GM18499 (cell line): ENCODE measurements around the gene KANK4.

Experiments used
- ATAC-seq: cut with Tn5 transposase; IDR thresholded peaks from one replicate; pipeline ENCODE4 v1.9.1; 2021; ENCODE audit warnings: moderate number of reproducible peaks; ENCODE audit not compliant: insufficient read depth, unreplicated experiment

The KANK4 gene

GRCh38 chr1:62218604-62219003, 100.6 kb downstream of the KANK4 start:
- no peak for ATAC-seq

GRCh38 chr1:62213075-62213914, 105.9 kb downstream of the KANK4 start:
- ATAC-seq: no peak

DNA sequence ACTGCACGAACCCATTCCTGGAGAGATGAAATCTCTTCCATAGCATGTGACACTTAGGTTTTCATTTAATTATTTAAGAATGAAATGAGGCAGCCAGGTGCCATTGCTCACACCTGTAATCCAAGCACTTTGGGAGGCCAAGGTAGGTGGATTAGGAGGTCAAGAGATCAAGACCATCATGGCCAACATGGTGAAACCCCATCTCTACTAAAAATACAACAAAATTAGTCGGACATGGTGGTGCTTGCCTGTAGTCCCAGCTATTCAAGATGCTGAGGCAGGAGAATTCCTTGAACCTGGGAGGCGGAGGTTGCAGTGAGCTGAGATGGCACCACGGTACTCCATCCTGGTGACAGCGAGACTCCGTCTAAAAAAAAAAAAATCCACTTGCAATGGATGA, 106.8 kb downstream of the KANK4 start:
- no peak for ATAC-seq

DNA sequence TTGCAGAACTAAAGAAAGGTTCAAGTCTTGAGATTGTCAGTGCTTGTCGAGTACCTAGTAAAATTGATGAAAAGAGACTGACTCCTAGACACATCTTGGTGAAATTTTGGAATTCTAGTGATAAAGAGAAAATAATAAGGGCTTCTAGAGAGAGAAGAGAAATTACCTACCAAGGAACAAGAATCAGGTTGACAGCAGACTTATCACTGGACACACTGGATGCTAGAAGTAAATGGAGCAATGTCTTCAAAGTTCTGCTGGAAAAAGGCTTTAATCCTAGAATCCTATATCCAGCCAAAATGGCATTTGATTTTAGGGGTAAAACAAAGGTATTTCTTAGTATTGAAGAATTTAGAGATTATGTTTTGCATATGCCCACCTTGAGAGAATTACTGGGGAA, 108.3 kb downstream of the KANK4 start:
- ATAC-seq: no peak

- ATAC-seq: no peak
Observed at GRCh38 chr1:62209931-62210595, 109.2 kb downstream of the KANK4 start.

DNA sequence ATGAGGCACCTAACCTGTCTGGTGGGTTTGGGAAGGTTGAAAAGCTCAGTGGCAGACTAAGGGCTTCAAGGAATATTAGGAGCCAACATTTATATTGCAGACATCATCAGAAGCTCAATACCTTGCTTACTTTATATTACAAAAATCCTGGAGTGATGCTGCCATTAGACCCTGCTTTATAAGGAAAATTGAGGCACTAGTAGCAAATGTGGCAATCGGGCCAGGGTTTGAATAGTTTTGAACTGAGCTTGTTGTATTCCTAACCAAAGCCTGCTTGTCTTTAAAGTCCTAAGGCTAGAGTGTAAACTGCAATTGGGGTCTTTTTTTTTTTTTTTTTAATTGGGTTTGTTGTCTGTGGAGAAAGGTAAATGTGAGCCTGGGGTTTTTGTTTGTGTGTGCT, 110.3 kb downstream of the KANK4 start:
- ATAC-seq: no peak

GRCh38 chr1:62208087-62208486, 111.1 kb downstream of the KANK4 start:
- no peak for ATAC-seq

- ATAC-seq: no peak
Observed at GRCh38 chr1:62207187-62207586, 112.0 kb downstream of the KANK4 start.

DNA sequence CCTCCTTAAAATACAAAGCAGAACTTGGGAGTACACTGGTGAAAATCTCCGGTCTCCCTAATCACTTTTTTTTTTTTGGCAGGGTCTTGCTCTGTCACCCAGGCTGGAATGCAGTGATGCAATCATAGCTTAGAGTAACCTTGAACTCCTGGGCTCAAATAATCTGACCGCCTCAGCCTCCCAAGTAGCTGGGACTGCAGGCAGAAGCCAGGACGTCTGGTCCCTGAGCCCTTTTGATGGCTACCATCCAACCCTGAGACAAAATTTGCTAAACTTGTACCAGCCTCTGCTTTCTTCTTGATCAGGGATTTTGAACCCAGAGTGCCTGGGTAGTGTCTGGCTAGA, 120.5 kb downstream of the KANK4 start:
- ATAC-seq: no peak

DNA sequence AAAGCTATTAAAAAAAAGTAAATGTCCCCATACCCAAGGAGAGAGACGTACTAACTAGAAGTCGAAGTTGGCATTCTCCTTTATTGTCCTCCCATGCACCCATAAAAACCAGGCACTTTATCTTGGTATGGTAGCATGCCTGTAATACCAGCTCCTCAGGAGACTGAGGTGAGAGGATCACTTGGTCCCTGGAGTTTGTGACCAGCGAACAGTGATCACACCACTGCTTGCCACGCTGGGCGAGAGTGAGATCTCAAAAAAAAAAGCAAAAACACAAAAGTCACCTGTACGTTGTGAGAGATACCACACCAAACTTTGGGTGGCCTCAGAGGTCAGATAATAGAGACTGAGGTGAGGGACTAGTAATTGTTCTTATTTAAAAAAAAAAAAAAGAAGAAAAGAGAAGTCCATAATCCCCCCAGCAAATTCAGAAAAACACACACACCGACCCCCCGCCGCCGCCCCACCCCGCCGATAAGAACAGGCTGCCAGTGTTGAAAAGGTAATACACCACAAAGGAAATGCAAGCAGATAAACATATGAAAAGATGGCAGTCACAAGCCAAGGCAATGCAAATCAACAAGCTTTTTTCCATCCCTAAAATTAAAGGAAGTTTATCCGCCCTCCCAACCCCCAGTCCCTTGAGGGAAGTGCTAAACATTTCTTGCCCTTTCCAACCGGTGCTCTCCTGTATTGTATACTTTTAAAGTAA, 121.0 kb downstream of the KANK4 start:
- no peak for ATAC-seq

DNA sequence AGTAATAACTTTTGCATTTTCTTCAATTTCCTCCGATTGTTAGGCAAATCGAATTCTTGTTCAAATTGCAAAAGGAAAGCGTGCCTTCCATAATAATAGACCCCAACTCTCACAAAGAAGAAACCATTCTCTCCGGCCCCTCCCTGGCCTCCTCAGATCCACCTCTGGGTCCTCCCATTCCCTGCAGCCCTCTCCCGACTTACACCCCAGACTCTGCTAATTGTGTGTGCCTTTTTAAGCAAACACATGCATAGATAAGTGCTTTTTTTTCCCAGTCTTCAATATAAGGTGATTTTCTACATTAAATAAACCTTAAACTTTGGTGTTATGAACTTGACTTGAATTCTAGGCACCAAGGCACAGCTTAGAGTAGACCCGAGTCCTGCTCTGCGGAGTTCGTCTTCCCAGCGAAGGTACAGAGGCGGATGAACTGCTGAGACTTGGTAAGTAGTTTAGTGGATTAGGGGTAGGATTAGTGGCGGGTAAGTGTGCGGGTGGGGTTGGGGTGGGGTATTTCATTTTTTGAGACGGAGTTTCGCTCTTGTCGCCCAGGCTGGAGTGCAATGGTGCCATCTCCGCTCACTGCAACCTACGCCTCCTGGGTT, 123.0 kb downstream of the KANK4 start:
- no peak for ATAC-seq

DNA sequence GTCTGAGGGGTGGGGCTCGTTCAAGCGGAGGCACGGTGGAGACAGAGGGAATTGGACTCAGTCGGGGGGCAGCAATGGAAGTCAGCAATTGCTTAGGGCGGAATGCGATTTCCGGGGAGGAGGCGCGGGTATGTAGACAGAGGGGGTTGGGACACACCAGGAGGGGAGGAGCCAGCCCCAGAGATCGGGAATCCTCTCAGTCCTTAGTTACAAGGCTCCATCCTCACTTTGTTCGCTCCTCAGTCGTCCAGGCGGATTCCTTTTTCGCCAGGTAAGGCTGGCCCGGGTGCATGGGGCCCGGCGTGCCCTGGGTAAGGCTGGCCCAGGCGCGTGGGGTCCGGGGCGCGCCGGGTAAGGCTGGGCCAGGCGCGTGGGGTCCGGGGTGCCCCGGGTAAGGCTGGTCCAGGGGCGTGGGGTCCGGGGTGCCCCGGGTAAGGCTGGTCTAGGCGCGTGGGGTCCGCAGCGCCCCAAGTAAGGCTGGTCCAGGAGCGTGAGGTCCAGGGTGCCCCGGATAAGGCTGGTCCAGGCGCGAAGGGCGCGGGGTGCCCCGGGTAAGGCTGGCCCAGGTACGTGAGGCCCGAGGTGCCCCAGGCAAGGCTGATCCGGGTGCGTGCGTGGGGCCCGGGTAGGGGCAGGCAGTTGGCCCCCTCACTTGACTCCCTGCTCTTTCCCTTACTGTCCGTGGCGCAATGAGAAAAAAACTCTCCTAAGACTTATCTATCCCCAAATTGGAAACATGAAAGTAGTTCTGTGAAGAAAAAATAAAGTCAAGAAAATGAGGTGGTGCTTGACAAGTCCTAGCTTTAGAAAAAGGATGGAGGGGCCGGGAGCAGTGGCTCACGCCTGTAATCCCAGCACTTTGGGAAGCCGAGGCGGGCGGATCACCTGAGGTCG, 124.3 kb downstream of the KANK4 start, which contains the start of gene L1TD1:
L1TD1 (plus strand) TSS at position 199 of the 894 bp plus-strand sequence. CDS start 11,780 bp downstream, outside the sequence.
- ATAC-seq: no peak

DNA sequence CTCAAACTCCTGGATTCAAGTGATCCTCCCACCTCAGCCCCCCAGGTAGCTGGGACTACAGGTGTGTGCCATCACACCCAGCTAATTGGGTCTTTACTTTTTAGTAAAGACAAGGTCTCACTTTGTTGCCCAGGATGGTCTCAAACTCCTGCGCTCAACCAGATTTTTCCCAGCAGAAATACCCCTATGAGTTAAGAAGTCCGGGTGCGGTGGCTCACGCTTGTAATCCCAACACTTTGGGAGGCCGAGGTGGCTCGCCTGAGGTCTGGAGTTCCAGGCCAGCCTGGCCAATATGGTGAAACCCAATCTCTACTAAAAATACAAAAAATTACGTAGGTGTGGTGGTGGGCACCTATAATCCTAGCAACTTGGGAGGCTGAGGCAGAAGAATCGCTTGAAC, 131.1 kb downstream of the KANK4 start:
- no peak for ATAC-seq

- no peak for ATAC-seq
Observed at GRCh38 chr1:62187548-62187947, 131.7 kb downstream of the KANK4 start.
